Kidney epithelial cell (primary cell): ENCODE data around the gene RXRA. TPM values are rescaled to one million over a fixed set of nuclear protein-coding genes. Genes with fewer than 3 reads are reported as not detected.

ENCODE experiments used
- DNase-seq: peaks from one replicate; pipeline ENCODE4 v3.0.0-alpha.2; 2010; ENCODE audit warnings: low read depth
- H3K27me3 ChIP-seq: 2 replicates; pipeline ENCODE4 v1.6.0; 2011; ENCODE audit warnings: low read length; ENCODE audit not compliant: control insufficient read depth, insufficient read depth
- H3K36me3 ChIP-seq: 2 replicates; pipeline ENCODE4 v1.5.1; 2011; ENCODE audit warnings: low read length; ENCODE audit not compliant: control insufficient read depth, insufficient read depth
- H3K4me3 ChIP-seq: 2 replicates; pipeline ENCODE4 v1.5.1; 2011; ENCODE audit warnings: low read depth, mild to moderate bottlenecking, control low read depth, low read length
- CTCF ChIP-seq: IDR thresholded peaks from 2 replicates; pipeline ENCODE4 v1.5.1; 2011; ENCODE audit warnings: mild to moderate bottlenecking, moderate library complexity, low read length, control low read depth, inconsistent platforms; ENCODE audit not compliant: insufficient read depth, poor library complexity, severe bottlenecking
- total RNA-seq: library from RNA; depleted of rRNA; stranded (reverse); fragments of >200 nt; gene quantifications from 2 replicates; pipeline ENCODE4 v1.2.3, GENCODE V29; 2015

RXRA gene
- total RNA-seq, 1 donor from 2014 or later = 15.0 TPM

- TF ChIP-seq CTCF = no peak
Observed at GRCh38 chr9:134299883-134300282, 26.4 kb upstream of the RXRA start.

GRCh38 chr9:134301387-134302129 lies 24.7 kb upstream of the RXRA start:
- DNase-seq = peak; percentile 26
- H3K36me3 ChIP-seq = no peaks in the 10 kb centered on the region
- peaks cover 12% of the 10 kb centered on the region for H3K27me3 ChIP-seq
- H3K4me3 ChIP-seq = no peak overlapping the region
- no peak for TF ChIP-seq CTCF

More at GRCh38 chr9:134299883-134300282, 26.4 kb upstream of the RXRA start:
- H3K27me3 ChIP-seq = peaks cover 26% of the 10 kb centered on the region
- H3K4me3 ChIP-seq = no peak overlapping the region
- H3K36me3 ChIP-seq = no peaks in the 10 kb centered on the region
- DNase-seq = no peak

GRCh38 chr9:134302130-134302817 lies 24.0 kb upstream of the RXRA start:
- no peak overlapping the region for H3K4me3 ChIP-seq
- H3K36me3 ChIP-seq = no peaks in the 10 kb centered on the region
- no peak for DNase-seq
- TF ChIP-seq CTCF = no peak
- H3K27me3 ChIP-seq = peaks cover 9% of the 10 kb centered on the region

- TF ChIP-seq CTCF = no peak
- Histone ChIP-seq H3K27me3 (peaks cover 12% of the 10 kb centered on the region), H3K36me3 (no peaks in the 10 kb centered on the region), H3K4me3 (no peak overlapping the region)
- DNase-seq = no peak
Observed at GRCh38 chr9:134303601-134304000, 22.7 kb upstream of the RXRA start.

GRCh38 chr9:134304261-134304660 lies 22.0 kb upstream of the RXRA start:
- H3K36me3 ChIP-seq = no peaks in the 10 kb centered on the region
- H3K4me3 ChIP-seq = no peak overlapping the region
- TF ChIP-seq CTCF = no peak
- H3K27me3 ChIP-seq = peaks cover 12% of the 10 kb centered on the region
- no peak for DNase-seq

- H3K36me3 ChIP-seq = no peaks in the 10 kb centered on the region
- H3K4me3 ChIP-seq = no peak overlapping the region
- TF ChIP-seq CTCF = no peak
- DNase-seq = no peak
- peaks cover 12% of the 10 kb centered on the region for H3K27me3 ChIP-seq
Observed at GRCh38 chr9:134304690-134305089, 21.6 kb upstream of the RXRA start.
